OCI-LY1 (cell line): ENCODE measurements around the gene TFDP2.
A peak's percentile ranks its signal among the peaks of the same experiment; 100 is the strongest.

Experiments
- H2AFZ ChIP-seq: fragments of 200-600 bp; sonication (generic), shearing (Covaris generic); 2 replicates; pipeline ENCODE4 v1.6.0; 2014; ENCODE audit warnings: antibody characterized with exemption, mild to moderate bottlenecking, low read length
- H3F3A ChIP-seq: fragments of 200-600 bp; sonication (generic), shearing (Covaris generic); 2 replicates; pipeline ENCODE4 v1.6.0; 2014; ENCODE audit warnings: mild to moderate bottlenecking, antibody characterized with exemption, low read length, moderate library complexity; ENCODE audit not compliant: insufficient read depth
- H3K27ac ChIP-seq: fragments of 200-600 bp; sonication (generic); 2 replicates; pipeline ENCODE4 v1.5.1; 2014; ENCODE audit warnings: low read length, mixed run types, mild to moderate bottlenecking, low read depth; ENCODE audit not compliant: poor library complexity, severe bottlenecking
- H3K27me3 ChIP-seq: fragments of 200-600 bp; sonication (generic); 2 replicates; pipeline ENCODE4 v1.6.0; 2014; ENCODE audit warnings: antibody characterized with exemption, mild to moderate bottlenecking, low read length, moderate library complexity; ENCODE audit not compliant: insufficient read depth
- H3K36me3 ChIP-seq: fragments of 200-600 bp; sonication (generic); 2 replicates; pipeline ENCODE4 v1.6.1; 2014; ENCODE audit warnings: mild to moderate bottlenecking, antibody characterized with exemption, low read length, moderate library complexity, mixed read lengths; ENCODE audit not compliant: insufficient read depth
- H3K4me1 ChIP-seq: fragments of 200-600 bp; sonication (generic); 2 replicates; pipeline ENCODE4 v1.5.1; 2014; ENCODE audit warnings: mild to moderate bottlenecking, low read length, moderate library complexity; ENCODE audit not compliant: insufficient read depth, severe bottlenecking
- H3K4me2 ChIP-seq: fragments of 200-600 bp; sonication (generic), shearing (Covaris generic); 2 replicates; pipeline ENCODE4 v1.6.1; 2014; ENCODE audit warnings: low read length
- H3K4me3 ChIP-seq: fragments of 200-600 bp; sonication (generic); 2 replicates; pipeline ENCODE4 v1.5.1; 2014; ENCODE audit warnings: low read length, low read depth, mild to moderate bottlenecking, mixed read lengths; ENCODE audit not compliant: poor library complexity, severe bottlenecking
- H3K79me2 ChIP-seq: fragments of 200-600 bp; shearing (Covaris generic); 2 replicates; pipeline ENCODE4 v1.6.1; 2016; ENCODE audit warnings: mixed run types, low read length, mixed read lengths; ENCODE audit not compliant: insufficient read depth
- H3K9ac ChIP-seq: fragments of 200-600 bp; sonication (generic), shearing (Covaris generic); 2 replicates; pipeline ENCODE4 v1.6.1; 2014; ENCODE audit warnings: mild to moderate bottlenecking, low read length, mixed read lengths
- H3K9me2 ChIP-seq: fragments of 200-600 bp; sonication (generic), shearing (Covaris generic); 2 replicates; pipeline ENCODE4 v1.6.1; 2014; ENCODE audit warnings: low read depth, mild to moderate bottlenecking, low read length, mixed read lengths
- H3K9me3 ChIP-seq: fragments of 200-600 bp; shearing (Covaris generic); 2 replicates; pipeline ENCODE4 v1.6.1; 2014; ENCODE audit warnings: low read length, mixed read lengths
- H4K20me1 ChIP-seq: fragments of 200-600 bp; sonication (generic), shearing (Covaris generic); 2 replicates; pipeline ENCODE4 v1.6.0; 2016; ENCODE audit warnings: mild to moderate bottlenecking, low read length; ENCODE audit not compliant: insufficient read depth
- EZH2 ChIP-seq: fragments of 200-600 bp; sonication (generic), shearing (Covaris generic); IDR thresholded peaks from 2 replicates; pipeline ENCODE4 v1.8.0; 2017; ENCODE audit warnings: borderline replicate concordance, mixed run types, mild to moderate bottlenecking, antibody characterized with exemption, low read length, moderate library complexity, mixed read lengths
- TF ChIP-seq, protein P1 (sequence below): fragments of 200-600 bp; sonication (generic), shearing (Covaris generic); IDR thresholded peaks from 2 replicates; pipeline ENCODE4 v1.5.1; 2017; ENCODE audit warnings: mild to moderate bottlenecking, antibody characterized with exemption, low read length, moderate library complexity, mixed read lengths

TFDP2 gene

DNA sequence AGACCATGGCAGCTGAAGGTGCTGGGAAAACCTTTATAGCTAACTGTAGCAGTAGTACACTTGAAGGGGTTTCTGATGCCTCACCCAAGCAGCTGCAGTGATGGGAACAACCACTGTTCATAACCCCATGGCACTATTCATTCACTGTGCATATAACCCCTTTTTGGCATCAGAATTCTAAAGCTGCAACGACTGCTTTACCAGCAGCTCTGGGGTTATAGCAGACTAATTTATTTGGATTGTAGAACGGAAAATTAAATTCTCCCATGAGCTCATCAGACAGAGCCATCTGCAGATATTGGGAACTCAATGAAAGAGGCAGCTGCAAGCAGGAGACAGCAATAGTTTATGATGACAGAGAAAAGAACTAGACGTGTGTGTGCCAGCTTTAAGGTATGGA, 28.6 kb downstream of the TFDP2 start:
- H2AFZ ChIP-seq: no peak overlapping the region
- H3K36me3 ChIP-seq: peaks cover 39% of the 10 kb centered on the region
- H3K27ac ChIP-seq: peak overlapping the region; percentile 93
- TF ChIP-seq, protein P1, sequence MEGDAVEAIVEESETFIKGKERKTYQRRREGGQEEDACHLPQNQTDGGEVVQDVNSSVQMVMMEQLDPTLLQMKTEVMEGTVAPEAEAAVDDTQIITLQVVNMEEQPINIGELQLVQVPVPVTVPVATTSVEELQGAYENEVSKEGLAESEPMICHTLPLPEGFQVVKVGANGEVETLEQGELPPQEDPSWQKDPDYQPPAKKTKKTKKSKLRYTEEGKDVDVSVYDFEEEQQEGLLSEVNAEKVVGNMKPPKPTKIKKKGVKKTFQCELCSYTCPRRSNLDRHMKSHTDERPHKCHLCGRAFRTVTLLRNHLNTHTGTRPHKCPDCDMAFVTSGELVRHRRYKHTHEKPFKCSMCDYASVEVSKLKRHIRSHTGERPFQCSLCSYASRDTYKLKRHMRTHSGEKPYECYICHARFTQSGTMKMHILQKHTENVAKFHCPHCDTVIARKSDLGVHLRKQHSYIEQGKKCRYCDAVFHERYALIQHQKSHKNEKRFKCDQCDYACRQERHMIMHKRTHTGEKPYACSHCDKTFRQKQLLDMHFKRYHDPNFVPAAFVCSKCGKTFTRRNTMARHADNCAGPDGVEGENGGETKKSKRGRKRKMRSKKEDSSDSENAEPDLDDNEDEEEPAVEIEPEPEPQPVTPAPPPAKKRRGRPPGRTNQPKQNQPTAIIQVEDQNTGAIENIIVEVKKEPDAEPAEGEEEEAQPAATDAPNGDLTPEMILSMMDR: no peak
- no peak for TF ChIP-seq EZH2
- 0 out of 2 replicates have a peak, but pooled peaks cover under 1% of the 10 kb centered on the region for H3K9me3 ChIP-seq
- no peaks in the 10 kb centered on the region for H3K27me3 ChIP-seq
- no peaks in the 10 kb centered on the region for H4K20me1 ChIP-seq
- peaks cover 94% of the 10 kb centered on the region for H3K4me1 ChIP-seq
- H3F3A ChIP-seq: peaks cover 7% of the 10 kb centered on the region; the same call in 1 of the 2 replicates
- peaks cover 96% of the 10 kb centered on the region for H3K79me2 ChIP-seq
- H3K9me2 ChIP-seq: no peaks in the 10 kb centered on the region
- peak overlapping the region; percentile 38 for H3K4me3 ChIP-seq
- peak overlapping the region; percentile 59 for H3K9ac ChIP-seq
- H3K4me2 ChIP-seq: peak overlapping the region; percentile 65

DNA sequence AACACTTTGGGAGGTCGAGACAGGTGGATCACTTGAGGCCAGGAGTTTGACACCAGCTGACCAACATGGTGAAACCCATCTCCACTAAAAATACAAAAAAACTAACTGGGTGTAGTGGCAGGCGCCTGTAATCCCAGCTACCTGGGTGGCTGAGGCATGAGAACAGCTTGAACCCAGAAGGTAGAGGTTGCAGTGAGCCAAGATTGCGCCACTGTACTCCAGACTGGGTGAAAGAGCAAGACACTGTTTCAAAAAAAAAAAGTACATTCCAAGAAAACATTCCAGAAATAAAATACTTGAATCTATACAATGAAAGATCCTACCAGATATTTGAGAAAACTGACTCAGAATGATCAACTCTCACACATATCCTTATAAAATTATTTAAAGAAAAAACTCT, 30.4 kb downstream of the TFDP2 start:
- Histone ChIP-seq H3K27ac (peak overlapping the region; percentile 82), H3K4me3 (no peak overlapping the region), H3K4me2 (peak overlapping the region; percentile 55), H3K9me2 (no peaks in the 10 kb centered on the region), H3F3A (peaks cover 15% of the 10 kb centered on the region; the same call in 1 of the 2 replicates), H3K27me3 (no peaks in the 10 kb centered on the region), H3K9ac (peak overlapping the region; percentile 63), H4K20me1 (no peaks in the 10 kb centered on the region), H3K36me3 (peaks cover 40% of the 10 kb centered on the region), H3K9me3 (0 out of 2 replicates have a peak, but pooled peaks cover 3% of the 10 kb centered on the region), H3K79me2 (peaks cover 95% of the 10 kb centered on the region), H2AFZ (no peak overlapping the region), H3K4me1 (peaks cover 77% of the 10 kb centered on the region)
- TF ChIP-seq, protein P1: no peak
- no peak for TF ChIP-seq EZH2

DNA sequence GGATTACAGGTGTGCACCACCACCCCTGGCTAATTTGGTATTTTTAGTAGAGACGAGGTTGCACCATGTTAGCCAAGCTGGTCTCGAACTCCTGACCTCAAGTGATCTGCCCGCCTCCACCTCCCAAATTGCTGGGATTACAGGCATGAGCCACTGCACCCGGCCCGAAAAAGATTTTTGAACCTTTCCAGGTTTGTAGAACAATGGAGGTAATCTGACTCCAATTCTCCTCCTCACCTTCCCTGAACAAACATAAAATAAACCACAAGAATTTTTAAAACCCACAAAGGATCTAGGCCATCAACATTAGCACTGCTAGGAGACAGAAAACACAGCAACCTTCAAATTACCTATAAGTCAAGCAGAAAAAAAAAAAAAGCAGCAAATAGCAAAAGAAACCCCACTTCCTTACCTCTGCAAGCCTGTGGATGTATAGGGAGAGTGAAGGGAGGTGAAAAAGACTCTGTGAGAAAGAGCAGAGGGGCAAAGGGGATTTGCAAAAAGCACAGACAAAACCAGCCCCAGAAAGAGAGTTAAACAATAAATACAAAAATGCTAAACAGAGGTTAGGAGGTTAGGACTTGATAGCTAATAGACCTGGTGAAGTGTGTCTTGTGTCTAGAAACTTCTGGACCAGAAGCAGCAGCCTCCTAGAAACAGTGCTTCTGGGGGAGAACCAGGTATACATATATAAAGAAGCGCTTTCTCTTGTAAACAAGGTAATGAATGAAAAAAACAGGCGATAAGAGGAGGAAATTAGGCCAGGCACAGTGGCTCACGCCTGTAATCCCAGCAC, 32.1 kb downstream of the TFDP2 start:
- Histone ChIP-seq H3K9me3 (0 out of 2 replicates have a peak, but pooled peaks cover 6% of the 10 kb centered on the region), H3K27me3 (no peaks in the 10 kb centered on the region), H3K4me2 (peak overlapping the region; percentile 55), H3F3A (peaks cover 15% of the 10 kb centered on the region; the same call in 1 of the 2 replicates), H3K36me3 (peaks cover 43% of the 10 kb centered on the region), H3K4me1 (peaks cover 60% of the 10 kb centered on the region), H3K9ac (peak overlapping the region; percentile 63), H3K9me2 (no peaks in the 10 kb centered on the region), H3K27ac (peak overlapping the region; percentile 82), H3K4me3 (no peak overlapping the region), H3K79me2 (peaks cover 96% of the 10 kb centered on the region), H2AFZ (no peak overlapping the region), H4K20me1 (no peaks in the 10 kb centered on the region)
- TF ChIP-seq EZH2: no peak
- TF ChIP-seq, protein P1: no peak
